Nephron progenitor cell (in vitro differentiated cells): ENCODE measurements around the gene MVD.

Experiments
- DNase-seq: peaks from one replicate; pipeline ENCODE4 v3.0.0; 2021
- H3K27ac Mint-ChIP-seq: 2 replicates; pipeline ENCODE4 v1.8.0; 2021; ENCODE audit warnings: mild to moderate bottlenecking, moderate library complexity, mixed read lengths
- H3K27me3 Mint-ChIP-seq: 2 replicates; pipeline ENCODE4 v1.8.0; 2021; ENCODE audit warnings: mild to moderate bottlenecking, low read depth, mixed read lengths; ENCODE audit not compliant: poor library complexity
- H3K36me3 Mint-ChIP-seq: 2 replicates; pipeline ENCODE4 v1.8.0; 2021; ENCODE audit warnings: low read depth, mixed read lengths
- H3K4me1 Mint-ChIP-seq: 2 replicates; pipeline ENCODE4 v1.8.0; 2021; ENCODE audit warnings: mixed read lengths
- H3K4me3 Mint-ChIP-seq: 2 replicates; pipeline ENCODE4 v1.8.0; 2021; ENCODE audit warnings: mild to moderate bottlenecking, moderate library complexity, mixed read lengths
- H3K9me3 Mint-ChIP-seq: 2 replicates; pipeline ENCODE4 v1.8.0; 2021; ENCODE audit warnings: mild to moderate bottlenecking, moderate library complexity, mixed read lengths
- TF ChIP-seq, protein P1 (sequence below): fragments of 200-600 bp; sonication (generic); IDR thresholded peaks from 2 replicates; pipeline ENCODE4 v1.5.0; 2021; ENCODE audit warnings: antibody characterized with exemption

The MVD gene

DNA sequence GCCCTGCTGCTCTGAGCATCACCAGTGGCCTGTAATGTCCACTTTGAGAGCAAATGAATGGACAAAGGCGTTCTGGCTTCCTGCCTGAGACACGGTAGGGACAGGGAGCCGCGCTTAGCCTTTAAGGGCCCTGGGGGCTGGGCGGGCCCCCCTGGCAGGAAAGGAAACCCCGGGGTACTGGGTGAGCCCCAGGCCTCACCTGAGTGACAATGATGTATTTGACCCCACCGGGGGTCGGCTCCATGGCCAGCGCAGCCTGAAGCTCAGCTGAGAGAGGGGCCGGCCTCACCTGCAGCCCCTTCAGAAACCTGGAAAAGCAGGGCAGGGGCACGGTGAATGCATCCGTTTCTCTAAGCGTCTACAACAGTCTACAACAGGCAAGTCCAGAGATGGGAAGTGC lies 9.8 kb downstream of the MVD start:
- H3K27ac Mint-ChIP-seq = no peak overlapping the region
- no peaks in the 10 kb centered on the region for H3K9me3 Mint-ChIP-seq
- H3K4me1 Mint-ChIP-seq = peaks cover 13% of the 10 kb centered on the region
- DNase-seq = no peak
- H3K27me3 Mint-ChIP-seq = peaks cover 5% of the 10 kb centered on the region
- TF ChIP-seq, protein P1, sequence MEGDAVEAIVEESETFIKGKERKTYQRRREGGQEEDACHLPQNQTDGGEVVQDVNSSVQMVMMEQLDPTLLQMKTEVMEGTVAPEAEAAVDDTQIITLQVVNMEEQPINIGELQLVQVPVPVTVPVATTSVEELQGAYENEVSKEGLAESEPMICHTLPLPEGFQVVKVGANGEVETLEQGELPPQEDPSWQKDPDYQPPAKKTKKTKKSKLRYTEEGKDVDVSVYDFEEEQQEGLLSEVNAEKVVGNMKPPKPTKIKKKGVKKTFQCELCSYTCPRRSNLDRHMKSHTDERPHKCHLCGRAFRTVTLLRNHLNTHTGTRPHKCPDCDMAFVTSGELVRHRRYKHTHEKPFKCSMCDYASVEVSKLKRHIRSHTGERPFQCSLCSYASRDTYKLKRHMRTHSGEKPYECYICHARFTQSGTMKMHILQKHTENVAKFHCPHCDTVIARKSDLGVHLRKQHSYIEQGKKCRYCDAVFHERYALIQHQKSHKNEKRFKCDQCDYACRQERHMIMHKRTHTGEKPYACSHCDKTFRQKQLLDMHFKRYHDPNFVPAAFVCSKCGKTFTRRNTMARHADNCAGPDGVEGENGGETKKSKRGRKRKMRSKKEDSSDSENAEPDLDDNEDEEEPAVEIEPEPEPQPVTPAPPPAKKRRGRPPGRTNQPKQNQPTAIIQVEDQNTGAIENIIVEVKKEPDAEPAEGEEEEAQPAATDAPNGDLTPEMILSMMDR = no peak
- no peak overlapping the region for H3K4me3 Mint-ChIP-seq
- H3K36me3 Mint-ChIP-seq = peaks cover 3% of the 10 kb centered on the region

DNA sequence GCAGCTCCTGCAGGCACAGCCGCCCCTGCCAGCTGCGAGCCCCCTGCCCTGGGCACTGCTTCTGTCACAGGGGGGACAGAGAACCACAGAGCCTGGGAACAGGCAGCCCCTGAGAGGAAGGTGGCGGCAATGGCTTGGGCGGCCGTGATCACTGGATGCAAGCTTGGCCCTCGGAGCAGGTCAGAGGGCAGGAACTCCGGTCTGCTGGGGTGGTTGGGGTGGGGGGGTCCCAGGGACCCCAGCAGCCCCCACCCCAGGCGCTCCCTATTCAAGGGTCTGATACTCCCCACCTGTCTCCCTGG lies 10.2 kb downstream of the MVD start:
- Mint-ChIP-seq H3K4me3 (no peak overlapping the region), H3K4me1 (peaks cover 13% of the 10 kb centered on the region)

DNA sequence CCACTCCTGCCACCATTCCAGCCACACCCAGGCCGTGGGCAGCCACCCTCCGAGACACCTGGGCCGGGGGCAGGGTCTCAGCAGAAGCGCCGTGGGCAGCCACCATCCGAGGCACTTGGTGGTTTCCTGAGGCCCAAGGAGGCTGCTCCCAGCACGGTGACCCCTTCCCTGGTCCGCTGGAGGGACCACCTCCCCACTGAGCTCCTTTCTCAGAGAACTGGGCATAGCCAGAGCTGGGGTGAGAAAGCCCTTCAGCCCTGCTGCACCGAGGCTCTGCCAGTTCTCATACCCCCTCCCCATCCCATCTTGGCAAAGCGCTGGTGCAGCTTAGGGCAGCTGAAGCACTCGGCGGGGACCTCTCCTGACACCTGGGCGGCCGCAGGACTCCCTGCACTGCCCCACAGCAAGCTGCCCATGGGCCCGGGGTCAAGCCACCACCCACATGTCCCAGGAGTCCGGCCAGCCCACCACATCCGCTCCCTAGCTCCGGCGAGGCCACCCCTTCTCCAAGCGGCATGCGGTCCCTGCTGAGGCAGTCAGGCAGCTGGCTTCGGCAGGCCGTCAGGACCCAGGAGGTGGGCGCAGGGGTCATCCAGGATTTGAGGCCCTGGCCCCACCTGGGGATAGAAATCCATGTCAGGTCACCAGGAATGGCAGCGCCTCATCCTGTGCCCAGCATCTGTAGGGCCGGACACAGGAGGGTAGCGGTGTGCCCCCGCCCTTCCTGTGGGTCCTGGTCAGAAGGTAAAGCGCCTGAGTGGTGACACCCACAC lies 10.7 kb downstream of the MVD start:
- no peak for DNase-seq
- Mint-ChIP-seq H3K27ac (no peak overlapping the region), H3K36me3 (peaks cover 3% of the 10 kb centered on the region), H3K4me1 (peaks cover 13% of the 10 kb centered on the region), H3K9me3 (no peaks in the 10 kb centered on the region), H3K4me3 (no peak overlapping the region), H3K27me3 (peaks cover 5% of the 10 kb centered on the region)
- TF ChIP-seq, protein P1 = no peak

More for the DNA sequence above, 10.2 kb downstream of the MVD start:
- Mint-ChIP-seq H3K36me3 (peaks cover 3% of the 10 kb centered on the region), H3K27me3 (peaks cover 5% of the 10 kb centered on the region), H3K27ac (no peak overlapping the region), H3K9me3 (no peaks in the 10 kb centered on the region)
- TF ChIP-seq, protein P1 = no peak
- DNase-seq = no peak

DNA sequence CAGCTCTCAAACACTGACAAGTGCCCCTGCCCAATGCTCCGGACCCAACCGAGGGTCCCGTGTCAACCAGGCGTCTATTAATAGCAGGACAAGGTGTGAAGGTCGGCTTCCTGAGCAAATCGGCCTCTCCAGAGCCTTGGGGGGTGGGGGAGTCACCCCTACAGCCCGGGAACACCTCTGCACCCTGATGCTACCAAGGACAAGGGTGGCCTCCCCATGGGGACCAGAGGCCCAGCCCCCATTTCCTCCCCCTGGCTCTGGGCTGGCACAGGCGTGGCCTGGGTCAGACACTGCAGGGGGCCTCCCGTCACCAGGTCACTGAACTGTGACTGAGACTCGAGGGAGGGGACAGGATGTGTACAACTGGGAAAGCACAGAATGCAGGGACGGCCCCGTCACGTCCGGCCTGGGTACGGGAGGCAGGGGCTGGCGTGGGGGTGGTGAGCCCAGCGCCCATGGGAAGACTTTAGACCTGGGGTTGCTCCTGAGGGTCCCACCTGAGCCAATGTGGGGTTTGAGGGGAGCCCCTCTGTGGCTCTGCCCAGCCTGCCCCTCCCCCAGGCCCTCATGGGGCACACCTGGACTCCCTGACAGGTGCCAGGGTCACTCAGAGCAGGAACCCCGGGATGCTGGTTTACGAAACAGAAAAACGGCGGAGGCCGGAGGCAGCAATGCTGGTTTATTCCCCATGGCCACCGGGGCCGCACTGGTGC lies 11.5 kb downstream of the MVD start:
- Mint-ChIP-seq H3K9me3 (no peaks in the 10 kb centered on the region), H3K36me3 (peaks cover 3% of the 10 kb centered on the region), H3K27ac (peak overlapping the region; percentile 71), H3K27me3 (peaks cover 5% of the 10 kb centered on the region), H3K4me1 (peaks cover 13% of the 10 kb centered on the region), H3K4me3 (peak overlapping the region; percentile 86)
- peak; percentile 75 for DNase-seq
- TF ChIP-seq, protein P1 = no peak

DNA sequence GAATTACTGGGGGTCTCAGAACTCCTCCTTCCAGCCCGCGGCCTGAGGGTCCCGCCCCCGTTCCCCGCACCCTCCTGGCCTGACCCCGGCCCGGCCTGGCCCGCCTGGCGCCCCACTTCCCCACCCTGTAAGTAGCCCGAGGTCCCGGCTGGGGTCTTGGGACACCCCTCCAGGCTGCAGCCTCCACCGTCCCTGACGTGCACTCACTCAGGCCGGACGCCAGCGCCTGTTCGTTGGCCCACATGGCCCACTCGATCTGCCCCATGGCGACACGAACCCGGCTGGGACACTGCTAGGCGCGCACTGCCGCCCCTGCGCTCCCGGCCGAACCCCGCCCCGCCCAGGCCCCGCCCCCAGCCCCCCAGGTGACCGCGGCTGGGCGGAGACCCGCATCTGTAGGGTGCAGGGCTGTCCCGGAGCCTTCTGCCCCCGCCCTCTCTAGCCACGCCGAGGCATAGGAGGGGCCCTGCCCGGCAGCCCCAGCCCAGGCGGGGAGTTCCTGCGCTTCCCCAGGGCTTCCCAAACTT lies 12.1 kb downstream of the MVD start, which contains the start of gene CYBA:
Gene CYBA, minus strand, starts transcription at position 305 of the 527 bp plus-strand sequence. Its CDS starts 40 bp downstream, at position 265.
- DNase-seq = peak; percentile 68
- Mint-ChIP-seq H3K36me3 (peaks cover 3% of the 10 kb centered on the region), H3K9me3 (no peaks in the 10 kb centered on the region), H3K4me3 (peak within 1 kb of the TSS; percentile 86), H3K27me3 (peaks cover 5% of the 10 kb centered on the region), H3K4me1 (peaks cover 13% of the 10 kb centered on the region), H3K27ac (peak within 1 kb of the TSS; percentile 71)
- TF ChIP-seq, protein P1 = no peak
